ENCODE measurements around the gene NF1. TPM values are rescaled to one million over a fixed set of nuclear protein-coding genes. Genes with fewer than 3 reads are reported as not detected.
"Not testable (repeated sequence)": the region's sequence is repeated elsewhere in the genome, so short reads cannot be mapped to it uniquely, and the experiment has no call there.

NF1 gene
- total RNA-seq, 6 experiments from 2014 or later: 45.0 to 62.6 (median 54.0) TPM

- no peak overlapping the region for H3K27ac Mint-ChIP-seq
- H3K36me3 Mint-ChIP-seq (ENCODE audit: low read depth): peaks cover 45% of the 10 kb centered on the region
- peaks cover 7% of the 10 kb centered on the region; the same call in 1 of the 2 replicates for H3K4me1 Mint-ChIP-seq (ENCODE audit: low read depth)
- no peak overlapping the region for H3K4me3 Mint-ChIP-seq
- H3K9me3 Mint-ChIP-seq: no peaks in the 10 kb centered on the region
- peaks cover 4% of the 10 kb centered on the region for H3K27me3 Mint-ChIP-seq (ENCODE audit: insufficient read depth)
- no peak for TF ChIP-seq CTCF (IDR thresholded peaks at IDR 0.05)
- no peak for DNase-seq
Measured at GRCh38 chr17:31281061-31281460, 186.3 kb downstream of the NF1 start.

GRCh38 chr17:31283841-31284240 lies 189.1 kb downstream of the NF1 start:
- peaks cover 8% of the 10 kb centered on the region for H3K27me3 Mint-ChIP-seq (ENCODE audit: insufficient read depth)
- DNase-seq: no peak
- no peak overlapping the region for H3K4me3 Mint-ChIP-seq
- 0 out of 2 replicates have a peak overlapping the region, but pooled peaks have one; percentile 2 for H3K27ac Mint-ChIP-seq
- TF ChIP-seq CTCF (IDR thresholded peaks at IDR 0.05): no peak
- peaks cover 9% of the 10 kb centered on the region for H3K4me1 Mint-ChIP-seq (ENCODE audit: low read depth)
- no peaks in the 10 kb centered on the region for H3K9me3 Mint-ChIP-seq
- peaks cover 33% of the 10 kb centered on the region for H3K36me3 Mint-ChIP-seq (ENCODE audit: low read depth)

GRCh38 chr17:31286587-31286986 lies 191.8 kb downstream of the NF1 start:
- no peaks in the 10 kb centered on the region for H3K9me3 Mint-ChIP-seq
- no peak overlapping the region for H3K27ac Mint-ChIP-seq
- peaks cover 23% of the 10 kb centered on the region for H3K36me3 Mint-ChIP-seq (ENCODE audit: low read depth)
- peak; percentile 40; the same call in 1 of the 2 replicates for TF ChIP-seq CTCF (IDR thresholded peaks at IDR 0.05)
- H3K4me1 Mint-ChIP-seq (ENCODE audit: low read depth): peaks cover 24% of the 10 kb centered on the region
- DNase-seq: no peak
- no peak overlapping the region for H3K4me3 Mint-ChIP-seq
- H3K27me3 Mint-ChIP-seq (ENCODE audit: insufficient read depth): peaks cover 8% of the 10 kb centered on the region

- DNase-seq; H3K9me3 Mint-ChIP-seq; H3K27ac Mint-ChIP-seq; H3K4me3 Mint-ChIP-seq; H3K27me3 Mint-ChIP-seq (ENCODE audit: insufficient read depth): not testable (repeated sequence)
- Mint-ChIP-seq H3K36me3 (ENCODE audit: low read depth) (peaks cover 24% of the 10 kb centered on the region), H3K4me1 (ENCODE audit: low read depth) (peaks cover 29% of the 10 kb centered on the region)
Measured at GRCh38 chr17:31287932-31288331, 193.2 kb downstream of the NF1 start.

GRCh38 chr17:31289790-31290189 lies 195.0 kb downstream of the NF1 start:
- peak overlapping the region; percentile 25; the same call in 1 of the 2 replicates for H3K27ac Mint-ChIP-seq
- H3K9me3 Mint-ChIP-seq: no peaks in the 10 kb centered on the region

GRCh38 chr17:31291820-31292219 lies 197.0 kb downstream of the NF1 start:
- Mint-ChIP-seq H3K27ac (no peak overlapping the region), H3K9me3 (no peaks in the 10 kb centered on the region), H3K27me3 (ENCODE audit: insufficient read depth) (peaks cover 5% of the 10 kb centered on the region; the same call in 1 of the 2 replicates), H3K4me1 (ENCODE audit: low read depth) (peaks cover 29% of the 10 kb centered on the region), H3K36me3 (ENCODE audit: low read depth) (peaks cover 27% of the 10 kb centered on the region), H3K4me3 (no peak overlapping the region)
- no peak for DNase-seq
- no peak for TF ChIP-seq CTCF (IDR thresholded peaks at IDR 0.05)

More at GRCh38 chr17:31289790-31290189, 195.0 kb downstream of the NF1 start:
- no peak for DNase-seq
- Mint-ChIP-seq H3K27me3 (ENCODE audit: insufficient read depth) (peaks cover 5% of the 10 kb centered on the region; the same call in 1 of the 2 replicates), H3K4me3 (peak overlapping the region; percentile 4; the same call in 1 of the 2 replicates), H3K4me1 (ENCODE audit: low read depth) (peaks cover 29% of the 10 kb centered on the region), H3K36me3 (ENCODE audit: low read depth) (peaks cover 28% of the 10 kb centered on the region)
- no peak for TF ChIP-seq CTCF (IDR thresholded peaks at IDR 0.05)
